Activated CD4-positive, alpha-beta T cell treated with anti-CD3 and anti-CD28 coated beads, Interleukin-2, amount 50 U/mL, for 24 hours (primary cell): ENCODE data around the gene GALNT9.

ENCODE experiments used
- DNase-seq, 2 donors: peaks; one replicate each; pipeline ENCODE4 v3.0.0-alpha.2; 2020; ENCODE audit warnings: low read depth in 1 of 2, low spot score in 1 of 2

The GALNT9 gene

GRCh38 chr12:132174015-132174838 is 155.2 kb downstream of the GALNT9 start:
- DNase-seq = no peak

- no peak for DNase-seq
Measured at GRCh38 chr12:132173135-132174014, 156.0 kb downstream of the GALNT9 start.

- no peak for DNase-seq
Measured at GRCh38 chr12:132172619-132173018, 156.8 kb downstream of the GALNT9 start.

GRCh38 chr12:132171968-132172521 is 157.3 kb downstream of the GALNT9 start:
- DNase-seq = no peak

- DNase-seq = no peak
Measured at GRCh38 chr12:132171293-132171967, 158.0 kb downstream of the GALNT9 start.

- DNase-seq = no peak
Measured at GRCh38 chr12:132170637-132171292, 158.6 kb downstream of the GALNT9 start.

GRCh38 chr12:132170094-132170636 is 159.2 kb downstream of the GALNT9 start:
- no peak for DNase-seq

GRCh38 chr12:132169376-132169775 is 160.0 kb downstream of the GALNT9 start:
- no peak for DNase-seq

GRCh38 chr12:132168311-132169031 is 160.9 kb downstream of the GALNT9 start:
- DNase-seq = no peak

GRCh38 chr12:132167611-132168310 is 161.6 kb downstream of the GALNT9 start:
- DNase-seq = no peak

- no peak for DNase-seq
Measured at GRCh38 chr12:132166801-132167591, 162.4 kb downstream of the GALNT9 start.

GRCh38 chr12:132166093-132166492 is 163.3 kb downstream of the GALNT9 start:
- DNase-seq = no peak

- no peak for DNase-seq
Measured at GRCh38 chr12:132165584-132165983, 163.8 kb downstream of the GALNT9 start.

GRCh38 chr12:132164426-132164825 is 165.0 kb downstream of the GALNT9 start:
- no peak for DNase-seq

GRCh38 chr12:132163911-132164288 is 165.5 kb downstream of the GALNT9 start:
- no peak for DNase-seq

GRCh38 chr12:132163041-132163910 is 166.1 kb downstream of the GALNT9 start:
- DNase-seq = no peak

- DNase-seq = no peak
Measured at GRCh38 chr12:132162508-132163031, 166.8 kb downstream of the GALNT9 start.
